Muscle layer of duodenum (tissue), 2 donors: ENCODE data around the gene MPRIP.

ENCODE experiments used
- H3K27ac ChIP-seq: one replicate; pipeline ENCODE4 v1.7.0; 2013; ENCODE audit warnings: mild to moderate bottlenecking, low read length
- H3K27me3 ChIP-seq: one replicate; pipeline ENCODE4 v1.7.0; 2013; ENCODE audit warnings: low read depth, mild to moderate bottlenecking, control low read depth, low read length
- H3K36me3 ChIP-seq, 2 donors: one replicate each; pipeline ENCODE4 v1.7.0; 2013; ENCODE audit warnings: low read length in 2 of 2, control low read depth in 1 of 2, mild to moderate bottlenecking in 1 of 2; ENCODE audit not compliant: insufficient read depth in 2 of 2, control insufficient read depth in 1 of 2
- H3K4me1 ChIP-seq, 2 donors: one replicate each; pipeline ENCODE4 v1.7.0; 2013; ENCODE audit warnings: low read length in 2 of 2, mild to moderate bottlenecking in 2 of 2, control low read depth in 1 of 2, moderate library complexity in 1 of 2; ENCODE audit not compliant: insufficient read depth in 2 of 2, control insufficient read depth in 1 of 2
- H3K4me3 ChIP-seq, 2 donors: one replicate each; pipeline ENCODE4 v1.7.0; 2013; ENCODE audit warnings: low read length in 2 of 2, low read depth in 1 of 2, mild to moderate bottlenecking in 1 of 2
- H3K9me3 ChIP-seq, 2 donors: one replicate each; pipeline ENCODE4 v1.7.0; 2013; ENCODE audit warnings: low read length in 2 of 2, control low read depth in 1 of 2, mild to moderate bottlenecking in 1 of 2; ENCODE audit not compliant: control insufficient read depth in 1 of 2
- donor health status: healthy.

Gene MPRIP

DNA sequence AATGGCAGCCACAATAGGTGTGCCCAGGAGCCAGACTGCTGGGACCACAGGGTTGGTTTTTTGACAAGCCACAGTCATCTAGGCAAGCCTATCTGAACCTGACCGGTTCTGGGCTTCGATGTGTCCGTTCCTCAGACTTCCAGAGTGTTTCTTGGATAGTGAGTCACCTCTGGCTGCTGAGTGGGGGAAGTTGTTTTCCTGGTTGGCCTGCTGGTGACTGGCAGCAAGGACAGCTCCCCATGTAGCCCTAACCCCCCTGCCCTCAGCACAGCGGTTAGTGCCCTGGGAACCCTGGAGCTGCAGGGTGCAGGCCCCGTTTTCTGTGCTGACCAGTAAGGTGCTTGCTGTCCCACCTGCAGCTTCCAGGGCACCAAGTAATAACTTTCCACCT is 98.3 kb downstream of the MPRIP start:
- no peak overlapping the region for H3K27ac ChIP-seq
- H3K4me3 ChIP-seq: no peak overlapping the region
- H3K4me1 ChIP-seq: peaks cover 0 to 12% of the 10 kb centered on the region in 2 donors
- H3K36me3 ChIP-seq: peaks cover 57 to 76% of the 10 kb centered on the region in 2 donors
- no peaks in the 10 kb centered on the region for H3K27me3 ChIP-seq
- no peaks in the 10 kb centered on the region for H3K9me3 ChIP-seq

GRCh38 chr17:17141279-17141678 is 99.0 kb downstream of the MPRIP start:
- Histone ChIP-seq H3K4me3 (no peak overlapping the region), H3K9me3 (no peaks in the 10 kb centered on the region), H3K4me1 (peaks cover 0 to 19% of the 10 kb centered on the region in 2 donors), H3K36me3 (peaks cover 60 to 77% of the 10 kb centered on the region in 2 donors), H3K27me3 (no peaks in the 10 kb centered on the region), H3K27ac (no peak overlapping the region)

- H3K9me3 ChIP-seq: no peaks in the 10 kb centered on the region
- peaks cover 0 to 24% of the 10 kb centered on the region in 2 donors for H3K4me1 ChIP-seq
- peaks cover 60 to 77% of the 10 kb centered on the region in 2 donors for H3K36me3 ChIP-seq
- H3K4me3 ChIP-seq: no peak overlapping the region
- H3K27ac ChIP-seq: no peak overlapping the region
- H3K27me3 ChIP-seq: no peaks in the 10 kb centered on the region
These were observed 99.7 kb downstream of the MPRIP start for GRCh38 chr17:17141860-17142552.

- Histone ChIP-seq H3K27ac (no peak overlapping the region), H3K4me3 (no peak overlapping the region), H3K36me3 (peaks cover 64 to 78% of the 10 kb centered on the region in 2 donors), H3K4me1 (peaks cover 0 to 24% of the 10 kb centered on the region in 2 donors), H3K9me3 (no peaks in the 10 kb centered on the region), H3K27me3 (no peaks in the 10 kb centered on the region)
These were observed 100.3 kb downstream of the MPRIP start for GRCh38 chr17:17142556-17142955.

GRCh38 chr17:17143501-17143900 is 101.2 kb downstream of the MPRIP start:
- no peak overlapping the region for H3K27ac ChIP-seq
- no peak overlapping the region for H3K4me3 ChIP-seq
- H3K36me3 ChIP-seq: peaks cover 61 to 69% of the 10 kb centered on the region in 2 donors
- no peaks in the 10 kb centered on the region for H3K27me3 ChIP-seq
- H3K9me3 ChIP-seq: no peaks in the 10 kb centered on the region
- peaks cover 0 to 24% of the 10 kb centered on the region in 2 donors for H3K4me1 ChIP-seq

DNA sequence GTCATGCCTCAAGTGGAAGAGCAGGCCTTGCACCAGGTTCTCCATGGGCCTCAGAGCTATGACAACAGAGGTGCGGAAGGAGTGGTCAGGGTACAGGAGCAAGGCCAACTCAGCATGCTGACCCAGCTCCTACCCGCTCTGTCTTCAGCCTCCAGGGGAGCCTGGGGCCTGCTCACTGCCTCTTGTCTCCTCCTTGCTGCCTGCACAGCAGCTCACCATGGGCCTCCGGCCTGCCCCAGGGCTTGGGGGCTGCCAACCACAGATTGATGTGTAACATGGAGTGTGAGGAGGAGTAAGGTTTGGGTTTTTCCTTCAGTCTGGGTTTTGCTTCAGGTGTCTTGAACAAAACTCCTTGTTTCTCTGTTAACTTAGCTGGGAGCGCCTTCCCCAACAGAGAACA is 101.8 kb downstream of the MPRIP start:
- Histone ChIP-seq H3K4me1 (peaks cover 0 to 24% of the 10 kb centered on the region in 2 donors), H3K27ac (no peak overlapping the region), H3K4me3 (no peak overlapping the region), H3K27me3 (no peaks in the 10 kb centered on the region), H3K9me3 (no peaks in the 10 kb centered on the region), H3K36me3 (peaks cover 56 to 63% of the 10 kb centered on the region in 2 donors)

GRCh38 chr17:17144916-17145665 is 102.8 kb downstream of the MPRIP start:
- Histone ChIP-seq H3K36me3 (peaks cover 49 to 56% of the 10 kb centered on the region in 2 donors), H3K4me3 (no peak overlapping the region), H3K27ac (no peak overlapping the region), H3K27me3 (no peaks in the 10 kb centered on the region), H3K9me3 (no peaks in the 10 kb centered on the region), H3K4me1 (peaks cover 0 to 24% of the 10 kb centered on the region in 2 donors)

DNA sequence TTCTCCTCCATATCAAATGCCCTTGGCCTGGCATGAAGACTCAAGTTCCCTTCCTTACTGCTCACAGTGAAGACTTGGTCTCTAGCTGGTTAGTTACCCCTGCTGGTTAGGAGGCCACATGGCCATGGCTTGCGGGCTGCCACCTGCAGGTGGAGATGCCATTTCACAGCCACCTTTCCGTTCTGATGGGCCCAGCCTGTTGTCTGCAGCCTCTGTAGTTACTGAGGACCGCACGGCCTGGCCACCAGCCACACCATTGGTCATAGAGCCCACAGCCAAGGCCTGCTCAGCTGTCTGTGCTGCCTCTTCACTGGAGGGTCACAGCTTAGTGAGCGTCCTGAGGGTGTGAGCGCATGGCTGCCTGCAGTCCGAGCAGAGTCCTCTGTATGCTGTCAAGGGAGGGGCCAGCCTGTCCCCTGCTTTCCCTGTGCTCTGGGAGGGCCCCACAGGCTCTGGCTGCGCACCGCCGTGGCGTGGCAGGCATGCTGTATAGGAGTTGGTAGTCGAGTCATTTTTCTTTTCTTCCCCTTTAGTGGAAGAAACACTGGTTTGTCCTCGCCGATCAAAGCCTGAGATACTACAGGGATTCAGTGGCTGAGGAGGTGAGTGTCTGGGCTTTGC is 104.6 kb downstream of the MPRIP start:
- Histone ChIP-seq H3K27me3 (no peaks in the 10 kb centered on the region), H3K4me1 (peaks cover 0 to 26% of the 10 kb centered on the region in 2 donors), H3K4me3 (no peak overlapping the region), H3K36me3 (peaks cover 55 to 64% of the 10 kb centered on the region in 2 donors), H3K27ac (no peak overlapping the region), H3K9me3 (no peaks in the 10 kb centered on the region)

DNA sequence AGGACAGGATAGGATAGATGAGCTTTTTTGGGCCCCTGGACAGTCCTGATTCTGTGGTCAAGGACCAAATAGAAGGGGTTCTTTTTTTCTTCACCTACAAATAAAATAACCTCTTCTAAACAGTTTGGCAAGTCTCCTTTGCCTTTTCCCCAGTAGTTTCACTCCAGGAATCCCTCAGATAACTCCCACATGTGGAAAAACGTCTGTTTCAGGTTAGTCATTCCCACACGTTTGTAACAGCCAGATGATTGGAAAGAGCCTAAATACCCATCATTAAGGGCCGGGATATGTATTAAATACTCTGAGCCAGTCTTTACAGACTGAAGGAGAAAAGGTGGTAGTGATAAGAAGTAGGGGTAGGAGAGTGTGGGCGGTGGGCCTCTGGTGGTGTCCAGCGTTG is 105.6 kb downstream of the MPRIP start:
- no peak overlapping the region for H3K4me3 ChIP-seq
- H3K36me3 ChIP-seq: peaks cover 48 to 67% of the 10 kb centered on the region in 2 donors
- no peaks in the 10 kb centered on the region for H3K27me3 ChIP-seq
- H3K27ac ChIP-seq: no peak overlapping the region
- H3K4me1 ChIP-seq: peaks cover 0 to 36% of the 10 kb centered on the region in 2 donors
- no peaks in the 10 kb centered on the region for H3K9me3 ChIP-seq

DNA sequence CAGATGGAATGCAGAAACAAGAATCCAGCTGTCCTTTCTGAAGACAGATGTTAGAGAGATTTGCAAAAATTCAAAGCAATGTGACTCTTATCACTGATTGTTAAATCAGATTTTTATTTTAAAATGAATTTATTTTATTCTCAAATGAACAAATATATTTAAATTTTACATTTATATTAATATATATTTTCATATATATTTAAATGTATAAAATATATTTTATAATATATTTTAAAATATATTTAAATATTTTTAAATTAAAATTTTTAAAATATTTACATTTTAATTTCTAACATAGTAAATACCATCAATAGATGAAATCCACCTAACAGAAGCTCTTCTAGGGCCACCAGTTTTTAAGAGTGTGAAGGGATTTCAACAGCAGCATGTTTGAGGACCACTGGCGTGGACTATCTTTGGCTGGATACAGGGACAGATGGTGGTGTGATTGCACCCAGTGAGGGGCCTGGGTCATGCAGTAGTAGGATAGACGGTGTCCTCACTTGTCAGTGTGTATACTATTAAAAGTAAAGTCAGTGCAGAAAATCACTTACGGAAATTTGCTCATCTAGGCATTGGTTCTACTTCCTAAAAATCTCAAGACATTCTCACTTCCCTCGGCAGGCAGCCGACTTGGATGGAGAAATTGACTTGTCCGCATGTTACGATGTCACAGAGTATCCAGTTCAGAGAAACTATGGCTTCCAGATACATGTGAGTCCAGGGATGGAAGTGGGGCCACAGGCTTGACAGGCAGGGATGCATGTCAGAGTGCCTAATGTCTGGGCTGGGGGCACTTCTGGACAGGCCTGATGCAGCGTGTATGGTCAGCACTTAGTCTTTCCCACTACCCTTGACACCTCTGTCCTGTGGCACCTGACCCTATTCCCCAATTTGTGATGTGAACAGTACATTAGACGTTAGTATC is 107.5 kb downstream of the MPRIP start:
- Histone ChIP-seq H3K9me3 (no peaks in the 10 kb centered on the region), H3K4me3 (no peak overlapping the region), H3K27me3 (no peaks in the 10 kb centered on the region), H3K4me1 (peaks cover 0 to 39% of the 10 kb centered on the region in 2 donors), H3K36me3 (peaks cover 47 to 65% of the 10 kb centered on the region in 2 donors), H3K27ac (no peak overlapping the region)
